GM19395 (cell line): Measurements from ENCODE around the gene SAXO1.
"Not testable (repeated sequence)": the region's sequence is repeated elsewhere in the genome, so short reads cannot be mapped to it uniquely, and the experiment has no call there.

Source experiments
- ATAC-seq: cut with Tn5 transposase; IDR thresholded peaks from one replicate; pipeline ENCODE4 v1.9.1; 2021; ENCODE audit warnings: mild to moderate bottlenecking, moderate library complexity; ENCODE audit not compliant: unreplicated experiment

SAXO1 gene, protein sequence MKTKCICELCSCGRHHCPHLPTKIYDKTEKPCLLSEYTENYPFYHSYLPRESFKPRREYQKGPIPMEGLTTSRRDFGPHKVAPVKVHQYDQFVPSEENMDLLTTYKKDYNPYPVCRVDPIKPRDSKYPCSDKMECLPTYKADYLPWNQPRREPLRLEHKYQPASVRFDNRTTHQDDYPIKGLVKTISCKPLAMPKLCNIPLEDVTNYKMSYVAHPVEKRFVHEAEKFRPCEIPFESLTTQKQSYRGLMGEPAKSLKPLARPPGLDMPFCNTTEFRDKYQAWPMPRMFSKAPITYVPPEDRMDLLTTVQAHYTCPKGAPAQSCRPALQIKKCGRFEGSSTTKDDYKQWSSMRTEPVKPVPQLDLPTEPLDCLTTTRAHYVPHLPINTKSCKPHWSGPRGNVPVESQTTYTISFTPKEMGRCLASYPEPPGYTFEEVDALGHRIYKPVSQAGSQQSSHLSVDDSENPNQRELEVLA

DNA sequence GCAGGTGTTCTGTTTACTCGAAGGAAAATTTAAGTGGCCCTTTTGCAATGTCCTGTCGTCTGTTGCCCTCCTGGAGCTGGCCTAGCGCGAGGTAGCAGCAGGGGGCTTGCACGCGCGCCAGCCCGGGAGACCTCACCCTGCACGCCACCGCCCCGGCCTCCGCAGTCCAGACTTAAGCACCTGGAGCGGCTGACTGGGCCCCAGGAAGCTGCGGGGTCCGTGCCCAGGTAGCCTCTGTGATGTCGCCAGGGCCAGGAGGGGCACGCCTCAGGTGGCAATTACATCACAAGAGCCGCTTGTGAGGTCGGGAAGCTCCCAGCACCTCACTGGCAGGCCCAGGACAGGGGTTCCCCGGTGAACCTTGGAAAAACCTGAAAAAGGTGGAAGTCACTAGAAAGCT lies at the start of gene SAXO1:
SAXO1 (minus strand) TSS at position 195 of the 400 bp plus-strand sequence. CDS start 301 bp downstream, outside the sequence.
- no peak for ATAC-seq

DNA sequence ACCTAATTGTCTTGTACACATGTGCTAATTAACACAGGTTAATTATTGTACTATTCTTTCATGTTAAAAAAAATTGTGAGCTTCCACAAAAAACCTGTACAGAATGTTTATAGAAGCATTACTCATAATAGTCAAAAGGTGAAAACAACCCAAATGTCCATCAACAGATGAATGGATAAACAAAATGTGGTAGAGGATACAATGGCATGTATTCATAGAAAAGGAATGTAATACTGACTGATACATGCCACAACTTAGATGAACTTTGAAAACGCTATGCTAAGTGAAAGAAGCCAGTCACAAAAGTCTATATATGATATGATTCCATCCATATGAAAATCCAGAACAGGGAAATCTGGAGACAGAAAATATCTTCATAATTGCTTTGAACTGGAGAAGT lies 41.8 kb upstream of the SAXO1 start:
- ATAC-seq = no peak

DNA sequence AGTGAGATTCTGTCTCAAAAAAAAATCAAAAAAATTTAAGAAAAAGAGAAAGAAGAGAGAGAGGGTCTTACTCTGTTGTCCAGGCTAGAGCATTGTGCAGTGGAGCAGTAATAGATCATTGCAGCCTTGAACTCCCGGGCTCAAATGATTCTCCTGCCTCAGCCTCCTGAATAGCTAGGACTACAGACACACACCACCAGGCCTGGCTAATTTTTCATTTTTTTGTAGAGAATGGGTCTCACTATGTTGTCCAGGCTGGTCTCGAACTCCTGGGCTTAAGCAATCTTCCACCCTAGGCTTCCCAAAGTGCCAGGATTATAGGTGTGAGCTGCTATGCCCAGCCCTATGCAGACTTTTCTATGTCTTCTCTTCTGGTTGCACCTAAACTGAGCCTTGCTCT lies 41.2 kb upstream of the SAXO1 start:
- no peak for ATAC-seq

DNA sequence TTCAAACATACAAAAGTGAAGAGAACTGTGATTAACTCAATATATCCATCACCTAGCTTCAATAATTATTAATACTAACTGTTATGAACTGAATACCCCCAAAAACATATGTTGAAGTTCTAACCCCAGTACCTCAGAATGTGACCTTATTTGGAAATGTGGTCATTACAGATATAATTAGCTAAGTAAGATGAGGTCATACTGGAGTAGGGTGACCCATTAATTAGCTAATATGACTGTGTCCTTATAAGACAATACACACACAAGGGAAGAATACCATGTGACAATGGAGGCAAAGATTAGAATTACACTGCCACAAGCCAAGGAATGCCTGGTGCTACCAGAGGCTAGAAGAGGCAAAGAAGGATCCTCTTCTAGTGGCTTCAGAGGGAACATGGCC lies 24.0 kb upstream of the SAXO1 start:
- no peak for ATAC-seq

DNA sequence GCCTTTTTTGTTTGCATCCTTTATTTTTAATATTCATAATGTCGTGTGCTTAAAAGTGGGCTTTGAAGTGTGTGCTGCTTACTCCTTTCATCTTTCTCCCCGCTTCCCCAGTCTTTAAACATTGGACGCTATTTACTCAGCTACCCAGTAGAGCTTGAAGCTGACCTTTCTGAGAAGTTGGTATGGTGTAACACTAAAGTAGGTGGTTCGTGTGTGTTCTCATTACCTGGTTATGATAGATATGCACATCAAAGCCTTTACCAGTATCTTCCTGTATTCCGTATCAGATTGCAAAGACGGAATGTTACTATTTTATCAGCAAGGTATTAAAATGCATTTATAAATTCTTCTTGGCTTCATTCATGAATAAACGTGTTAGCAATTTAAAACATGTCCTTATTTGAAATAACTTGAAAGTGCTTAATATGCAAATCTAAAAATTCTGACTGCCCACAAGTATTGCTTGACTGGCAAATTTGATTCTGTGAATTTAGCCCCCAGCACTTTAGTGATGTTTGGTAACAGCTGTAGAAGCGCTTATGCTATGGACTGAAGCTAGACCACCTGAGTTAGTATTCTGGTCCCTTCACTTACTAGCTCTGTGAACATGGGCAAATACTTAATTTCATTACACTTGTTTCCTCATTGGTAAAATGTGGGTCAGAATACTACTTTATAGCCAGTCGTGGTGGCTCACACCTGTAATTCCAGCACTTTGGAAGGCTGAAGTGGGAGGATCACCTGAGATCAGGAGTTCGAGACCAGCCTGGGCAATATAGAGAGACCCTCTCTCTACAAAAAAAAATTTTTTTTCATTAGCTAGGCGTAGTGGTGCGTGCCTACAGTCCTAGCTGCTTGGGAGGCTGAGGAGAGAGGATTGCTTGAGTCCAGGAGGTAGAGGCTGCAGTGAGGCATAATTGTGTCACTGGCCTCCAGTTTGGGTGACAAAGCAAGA lies 17.9 kb upstream of the SAXO1 start:
- no peak for ATAC-seq

DNA sequence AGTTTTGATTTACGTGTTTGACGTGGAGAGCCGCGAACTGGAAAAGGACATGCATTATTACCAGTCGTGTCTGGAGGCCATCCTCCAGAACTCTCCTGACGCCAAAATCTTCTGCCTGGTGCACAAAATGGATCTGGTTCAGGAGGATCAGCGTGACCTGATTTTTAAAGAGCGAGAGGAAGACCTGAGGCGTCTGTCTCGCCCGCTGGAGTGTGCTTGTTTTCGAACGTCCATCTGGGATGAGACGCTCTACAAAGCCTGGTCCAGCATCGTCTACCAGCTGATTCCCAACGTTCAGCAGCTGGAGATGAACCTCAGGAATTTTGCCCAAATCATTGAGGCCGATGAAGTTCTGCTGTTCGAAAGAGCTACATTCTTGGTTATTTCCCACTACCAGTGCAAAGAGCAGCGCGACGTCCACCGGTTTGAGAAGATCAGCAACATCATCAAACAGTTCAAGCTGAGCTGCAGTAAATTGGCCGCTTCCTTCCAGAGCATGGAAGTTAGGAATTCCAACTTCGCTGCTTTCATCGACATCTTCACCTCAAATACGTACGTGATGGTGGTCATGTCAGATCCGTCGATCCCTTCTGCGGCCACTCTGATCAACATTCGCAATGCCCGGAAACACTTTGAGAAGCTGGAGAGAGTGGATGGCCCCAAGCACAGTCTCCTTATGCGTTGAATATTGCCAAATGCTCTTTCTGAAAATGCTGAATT lies 17.1 kb upstream of the SAXO1 start:
- ATAC-seq = peak; percentile 0

DNA sequence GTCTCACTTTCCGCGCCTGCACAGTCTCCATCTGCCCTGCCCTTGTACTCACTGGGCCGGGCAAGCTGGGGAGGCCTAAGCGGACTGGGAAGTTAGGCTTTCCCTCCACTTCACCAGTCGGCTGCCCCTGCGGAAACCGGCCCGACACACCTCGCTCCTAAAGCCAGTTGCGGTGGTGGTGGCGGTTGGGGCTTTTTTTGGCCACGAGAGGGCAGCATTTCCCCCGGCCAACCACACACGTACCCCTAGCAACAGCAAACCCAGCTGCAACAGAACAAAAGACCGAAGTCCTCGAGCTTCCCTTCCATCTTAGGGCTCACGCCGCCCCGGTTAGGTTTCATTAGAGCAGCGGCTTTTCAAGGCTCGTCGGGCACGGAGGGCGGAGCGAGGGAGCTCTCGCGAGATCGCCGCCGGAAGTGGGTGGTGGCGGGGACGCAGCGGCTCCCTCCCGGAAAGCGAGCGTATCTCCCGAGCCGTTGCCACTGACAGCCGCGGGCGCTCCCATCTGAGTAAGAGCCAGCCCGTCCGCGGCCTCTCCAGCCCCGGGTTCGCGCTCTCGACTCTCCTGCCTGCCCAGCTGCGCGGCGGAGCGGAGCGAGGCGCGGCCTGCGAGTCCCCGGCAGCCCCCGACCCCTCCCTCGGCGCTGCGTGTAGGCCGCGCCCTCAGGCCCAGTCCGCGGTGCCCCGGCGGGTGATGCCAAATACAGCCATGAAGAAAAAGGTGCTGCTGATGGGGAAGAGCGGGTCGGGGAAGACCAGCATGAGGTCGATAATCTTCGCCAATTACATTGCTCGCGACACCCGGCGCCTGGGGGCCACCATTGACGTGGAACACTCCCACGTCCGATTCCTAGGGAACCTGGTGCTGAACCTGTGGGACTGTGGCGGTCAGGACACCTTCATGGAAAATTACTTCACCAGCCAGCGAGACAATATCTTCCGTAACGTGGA lies 16.2 kb upstream of the SAXO1 start, which contains the start of gene RRAGA:
RRAGA (plus strand) TSS at position 462 of the 951 bp plus-strand sequence; CDS start at position 695, 233 bp downstream.
- peak; percentile 93 for ATAC-seq

DNA sequence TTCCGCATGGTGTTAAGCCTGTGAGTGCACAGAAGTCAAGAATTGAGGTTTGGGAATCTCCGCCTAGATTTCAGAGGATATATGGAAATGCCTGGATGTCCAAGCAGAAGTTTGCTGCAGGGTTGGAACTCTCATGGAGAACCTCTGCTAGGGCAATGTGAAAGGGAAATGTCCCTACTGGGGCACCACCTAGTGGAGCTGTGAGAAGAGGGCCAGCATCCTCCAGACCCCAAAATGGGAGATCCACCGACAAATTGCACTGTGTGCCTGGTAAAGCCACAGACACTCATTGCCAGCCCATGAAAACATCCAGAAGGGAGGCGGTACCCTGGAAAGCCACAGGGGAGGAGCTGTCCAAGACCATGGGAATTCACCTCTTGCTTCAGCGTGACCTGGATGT lies 3.6 kb upstream of the SAXO1 start:
- no peak for ATAC-seq

DNA sequence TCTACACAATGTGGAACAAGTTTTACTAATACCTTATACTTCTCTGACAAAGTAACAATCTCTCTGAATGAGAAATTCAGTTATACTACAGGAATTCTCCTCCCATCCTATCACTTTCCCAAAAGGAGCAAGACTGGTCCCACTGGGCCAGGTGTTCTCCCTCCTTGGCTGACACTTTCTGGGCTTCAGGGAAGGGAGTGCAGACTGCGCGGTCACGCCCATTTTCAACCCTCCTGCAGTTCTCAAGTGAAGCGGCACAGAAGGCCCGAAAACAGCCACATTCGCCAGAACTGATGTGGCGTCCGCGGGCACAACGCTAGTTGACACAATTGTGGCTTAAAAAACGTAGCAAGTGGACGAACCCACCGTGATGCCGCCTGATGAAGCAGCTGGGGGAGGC lies 603 bp downstream of the SAXO1 start:
- no peak for ATAC-seq

DNA sequence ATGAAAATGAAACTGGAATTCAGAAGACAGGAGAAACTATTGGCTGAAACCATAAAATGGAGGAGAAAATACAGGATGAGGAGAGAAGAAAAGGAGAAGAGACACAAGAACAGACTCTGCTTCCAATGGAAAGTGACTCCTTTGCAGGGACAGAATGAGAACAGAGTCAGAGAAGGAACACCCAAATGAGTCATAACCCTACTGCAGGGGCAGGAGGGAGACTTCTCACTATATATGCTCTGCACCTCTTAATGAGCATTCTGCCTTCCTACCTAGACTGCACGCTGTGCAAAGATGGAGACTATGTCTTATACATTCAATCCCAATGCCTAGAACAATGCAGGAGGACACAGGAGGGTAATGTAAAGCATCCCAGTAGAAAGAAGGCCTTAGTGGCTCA lies 2.1 kb downstream of the SAXO1 start:
- ATAC-seq = peak; percentile 53

DNA sequence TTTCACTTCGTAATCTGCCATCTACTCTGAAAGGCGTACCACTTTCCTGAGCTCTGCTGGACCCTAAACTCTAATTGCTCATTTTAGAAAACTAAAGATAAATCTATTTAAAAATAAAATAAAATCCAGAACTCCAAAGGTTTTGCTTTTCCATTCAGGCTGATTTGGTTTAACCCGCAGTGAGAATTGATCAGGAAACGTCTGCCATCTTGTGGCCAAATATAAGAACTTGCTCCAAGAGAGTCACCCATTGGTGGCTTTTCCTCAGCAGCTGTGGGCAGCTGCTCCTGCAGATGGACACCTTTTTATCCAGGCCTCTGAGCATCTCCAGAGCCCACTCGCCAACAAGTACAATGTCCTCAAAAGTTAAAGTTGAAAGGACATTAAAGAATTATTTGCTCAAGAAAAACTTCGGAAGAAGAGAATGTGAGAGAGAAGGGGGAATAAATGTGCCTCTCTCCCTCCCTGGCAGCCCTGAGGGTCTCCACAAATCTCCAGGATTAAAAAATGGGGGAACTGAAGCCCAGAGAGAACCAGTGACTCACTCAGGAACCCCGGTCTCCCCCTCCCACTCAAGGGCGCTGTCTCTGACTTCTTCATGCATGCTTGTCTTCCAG lies 4.1 kb downstream of the SAXO1 start:
- ATAC-seq = peak; percentile 67

DNA sequence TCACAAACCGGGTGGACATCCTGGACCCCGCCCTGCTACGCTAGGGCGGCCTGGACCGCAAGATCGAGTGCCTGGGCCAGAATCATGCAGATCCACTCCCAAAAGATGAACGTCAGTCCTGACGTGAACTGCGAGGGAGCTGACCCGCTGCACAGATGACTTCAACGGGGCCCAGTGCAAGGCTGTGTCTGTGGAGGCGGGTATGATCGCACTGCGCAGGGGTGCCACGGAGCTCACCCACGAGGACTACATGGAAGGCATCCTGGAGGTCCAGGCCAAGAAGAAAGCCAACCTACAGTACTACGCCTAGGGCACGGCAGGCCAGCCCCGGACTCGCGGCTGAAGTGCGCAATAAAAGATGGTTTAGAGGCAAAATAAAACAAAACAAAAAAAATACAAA lies 5.2 kb downstream of the SAXO1 start:
- no peak for ATAC-seq

DNA sequence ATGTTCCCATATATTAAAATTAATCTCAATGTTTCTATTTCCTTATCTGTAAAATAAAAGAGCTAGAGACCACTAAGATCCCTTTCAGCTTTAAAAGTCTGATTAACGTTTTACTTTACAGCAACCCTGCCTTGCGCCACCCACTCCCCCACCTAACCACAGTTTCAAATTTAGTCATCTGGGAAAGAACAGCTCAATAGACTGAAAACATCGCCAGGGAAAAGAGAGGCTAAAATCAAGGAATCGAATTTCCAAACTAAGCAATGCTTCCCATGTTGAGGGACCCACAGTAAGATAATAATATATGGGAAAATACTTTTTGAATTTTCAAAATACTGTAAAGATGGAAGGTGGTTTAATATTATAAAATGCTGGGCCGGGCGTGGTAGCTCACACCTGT lies 6.6 kb downstream of the SAXO1 start:
- ATAC-seq = peak; percentile 47

DNA sequence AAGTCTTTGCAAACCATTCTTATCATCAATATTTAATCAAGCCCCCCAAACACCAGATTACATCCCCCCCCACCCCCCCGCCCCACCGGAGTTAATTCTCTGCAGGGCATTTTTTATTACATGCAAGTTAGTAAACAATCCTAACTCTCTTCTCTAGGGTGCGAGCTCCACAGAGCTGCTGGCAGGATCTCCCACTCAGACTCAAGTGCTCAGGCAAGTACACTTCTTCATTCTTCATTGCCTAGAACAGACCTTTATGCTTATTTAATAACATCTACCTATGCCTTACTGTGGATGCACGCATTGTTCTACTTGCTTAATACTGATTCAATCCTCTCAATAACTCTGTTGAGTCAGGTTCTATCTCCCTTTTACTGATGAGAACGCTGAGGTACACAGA lies 9.9 kb downstream of the SAXO1 start:
- no peak for ATAC-seq

DNA sequence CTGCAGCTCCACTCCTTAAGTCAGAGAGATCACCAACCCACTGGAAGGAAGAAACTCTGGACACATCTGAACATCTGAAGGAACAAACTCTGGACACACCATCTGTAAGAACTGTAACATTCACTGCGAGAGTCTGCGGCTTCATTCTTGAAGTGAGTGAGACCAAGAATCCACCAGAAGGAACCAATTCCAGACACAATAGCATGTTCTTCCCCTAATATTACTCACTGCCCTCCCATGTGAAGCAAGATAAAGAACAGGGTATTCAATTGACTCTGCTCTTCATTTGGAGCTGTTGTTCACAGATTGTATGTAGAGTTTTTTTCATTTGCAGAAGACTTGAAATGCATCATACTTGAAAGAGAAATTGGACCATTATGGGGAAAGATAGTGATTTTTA lies 10.8 kb downstream of the SAXO1 start:
- peak; percentile 51 for ATAC-seq

DNA sequence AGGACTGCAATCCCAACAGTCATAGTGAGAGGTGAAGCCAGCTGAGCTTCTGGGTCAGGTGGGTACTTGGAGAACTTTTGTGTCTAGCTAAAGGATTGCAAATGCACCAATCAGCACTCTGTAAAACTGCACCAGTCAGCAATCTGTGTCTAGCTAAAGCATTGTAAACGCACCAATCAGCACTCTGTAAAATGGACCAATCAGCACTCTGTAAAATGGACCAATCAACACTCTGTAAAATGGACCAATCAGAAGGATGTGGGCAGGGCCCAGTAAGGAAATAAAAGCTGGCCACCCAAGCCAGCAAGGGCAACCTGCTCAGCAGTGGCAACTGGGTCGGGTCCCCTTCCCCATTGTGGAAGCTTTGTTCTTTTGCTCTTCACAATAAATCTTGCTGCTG lies 11.4 kb downstream of the SAXO1 start:
- ATAC-seq = not testable (repeated sequence)

DNA sequence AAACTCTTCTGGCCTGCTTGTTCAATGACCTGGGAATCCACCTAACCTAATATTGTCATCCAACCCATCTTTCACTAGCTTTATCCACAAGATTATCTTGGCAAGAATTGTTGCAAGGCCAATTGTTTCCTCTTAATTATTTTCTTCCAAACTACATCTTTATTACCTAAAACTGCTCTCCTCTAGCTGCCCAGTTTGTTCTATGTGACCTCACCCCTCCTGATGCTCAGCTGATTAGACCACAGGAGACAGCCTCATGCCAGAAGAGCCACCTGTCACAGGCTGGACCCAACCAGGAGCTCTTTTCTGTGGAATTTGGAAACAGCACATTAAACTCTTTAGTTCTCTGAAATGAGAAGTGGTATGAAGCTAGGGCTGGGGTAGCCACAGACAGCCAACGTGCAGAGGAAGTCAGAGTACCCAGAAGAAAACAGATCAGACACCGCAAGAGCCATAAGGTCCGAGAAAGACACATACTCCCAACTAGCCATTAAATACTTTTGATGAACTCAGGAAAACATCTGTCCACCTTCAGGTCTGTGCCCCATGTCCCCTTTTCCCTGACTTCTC lies 12.0 kb downstream of the SAXO1 start:
- no peak for ATAC-seq

DNA sequence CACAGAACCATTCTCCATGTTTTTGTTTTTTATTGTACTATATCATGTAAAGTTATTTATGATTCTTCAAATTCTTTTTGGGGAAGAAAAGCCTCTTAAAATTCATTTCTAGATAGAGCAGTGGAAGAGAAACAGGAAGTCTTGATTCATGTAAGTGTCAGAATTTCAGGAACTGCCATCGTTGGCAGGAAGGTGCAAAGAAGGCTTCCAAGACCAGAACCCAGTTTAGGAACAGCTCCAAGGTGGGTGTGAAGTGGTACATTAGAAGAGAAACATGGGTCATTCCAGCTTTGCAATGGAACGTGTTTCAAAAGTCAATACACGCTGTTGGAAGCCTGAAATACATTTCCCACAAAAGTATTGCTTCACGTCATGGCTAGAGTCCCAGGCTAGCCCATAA lies 14.8 kb downstream of the SAXO1 start:
- ATAC-seq = no peak

DNA sequence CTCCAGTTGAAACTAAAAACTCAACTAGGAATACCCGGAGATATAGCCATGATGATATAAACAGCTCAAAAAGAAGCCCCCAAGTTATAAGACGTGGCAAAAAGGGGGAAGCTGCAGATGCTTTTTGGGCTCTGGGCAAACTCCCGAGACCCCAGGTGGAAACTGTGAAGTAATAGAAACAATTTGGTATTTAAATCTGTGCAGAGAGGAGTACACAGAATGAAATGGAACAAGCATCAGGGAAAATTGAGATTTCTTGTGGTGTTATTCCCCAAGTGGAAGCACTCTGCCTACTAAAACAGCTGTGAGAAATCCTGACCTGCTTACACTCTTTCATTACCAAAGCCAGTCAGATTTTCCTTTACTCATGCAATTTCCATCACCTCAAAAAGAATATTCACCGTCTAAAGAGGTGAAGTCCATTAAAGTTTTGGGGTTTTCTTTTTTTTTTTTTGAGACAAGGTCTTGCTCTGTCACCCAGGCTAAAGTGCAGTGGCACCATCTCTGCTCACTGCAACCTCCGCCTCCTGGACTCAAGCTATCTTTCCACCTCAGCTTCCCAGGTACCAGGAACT lies 23.5 kb downstream of the SAXO1 start:
- no peak for ATAC-seq
